ENCODE results near the gene BCKDHA. TPM values are rescaled to one million over a fixed set of nuclear protein-coding genes. Genes with fewer than 3 reads are reported as not detected.

BCKDHA gene
- total and polyA plus RNA-seq, 2 experiments from 2014 or later, result 30.3 to 39.6 TPM

DNA sequence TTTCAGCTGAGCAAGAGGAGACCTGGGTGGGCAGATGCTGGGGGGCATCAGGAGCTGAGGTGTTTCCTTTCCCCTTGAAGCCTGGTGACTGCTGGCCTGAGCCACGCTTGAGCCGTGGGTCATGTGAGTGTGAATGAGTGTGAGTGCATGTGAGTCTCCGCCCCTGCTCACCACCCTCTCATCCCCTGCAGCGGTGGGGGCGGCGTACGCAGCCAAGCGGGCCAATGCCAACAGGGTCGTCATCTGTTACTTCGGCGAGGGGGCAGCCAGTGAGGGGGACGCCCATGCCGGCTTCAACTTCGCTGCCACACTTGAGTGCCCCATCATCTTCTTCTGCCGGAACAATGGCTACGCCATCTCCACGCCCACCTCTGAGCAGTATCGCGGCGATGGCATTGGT, 24.4 kb downstream of the BCKDHA start:
- TF ChIP-seq, protein P1, sequence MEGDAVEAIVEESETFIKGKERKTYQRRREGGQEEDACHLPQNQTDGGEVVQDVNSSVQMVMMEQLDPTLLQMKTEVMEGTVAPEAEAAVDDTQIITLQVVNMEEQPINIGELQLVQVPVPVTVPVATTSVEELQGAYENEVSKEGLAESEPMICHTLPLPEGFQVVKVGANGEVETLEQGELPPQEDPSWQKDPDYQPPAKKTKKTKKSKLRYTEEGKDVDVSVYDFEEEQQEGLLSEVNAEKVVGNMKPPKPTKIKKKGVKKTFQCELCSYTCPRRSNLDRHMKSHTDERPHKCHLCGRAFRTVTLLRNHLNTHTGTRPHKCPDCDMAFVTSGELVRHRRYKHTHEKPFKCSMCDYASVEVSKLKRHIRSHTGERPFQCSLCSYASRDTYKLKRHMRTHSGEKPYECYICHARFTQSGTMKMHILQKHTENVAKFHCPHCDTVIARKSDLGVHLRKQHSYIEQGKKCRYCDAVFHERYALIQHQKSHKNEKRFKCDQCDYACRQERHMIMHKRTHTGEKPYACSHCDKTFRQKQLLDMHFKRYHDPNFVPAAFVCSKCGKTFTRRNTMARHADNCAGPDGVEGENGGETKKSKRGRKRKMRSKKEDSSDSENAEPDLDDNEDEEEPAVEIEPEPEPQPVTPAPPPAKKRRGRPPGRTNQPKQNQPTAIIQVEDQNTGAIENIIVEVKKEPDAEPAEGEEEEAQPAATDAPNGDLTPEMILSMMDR (IDR thresholded peaks at IDR 0.05; ENCODE audit: poor library complexity), result no peak
- TF ChIP-seq EZH2phosphoT487 (IDR thresholded peaks at IDR 0.05; ENCODE audit: low read depth, severe bottlenecking, unreplicated experiment) (no peak), EZH2 (IDR thresholded peaks at IDR 0.05; ENCODE audit: borderline replicate concordance) (no peak)
- H3K4me2 ChIP-seq, result no peak overlapping the region
- H3K79me2 ChIP-seq, result peaks cover 29% of the 10 kb centered on the region
- no peaks in the 10 kb centered on the region for H4K20me1 ChIP-seq (ENCODE audit: insufficient read depth, poor library complexity, severe bottlenecking)
- no peaks in the 10 kb centered on the region for H3K9me3 ChIP-seq (ENCODE audit: low read depth)
- no peaks in the 10 kb centered on the region for H3K27me3 ChIP-seq
- no peak overlapping the region for H2AFZ ChIP-seq
- H3K4me1 ChIP-seq (ENCODE audit: insufficient read depth), result peaks cover 11% of the 10 kb centered on the region
- H3K4me3 ChIP-seq, result no peak overlapping the region
- WGBS (ENCODE audit: low lambda C conversion rate, missing lambda C conversion rate), result 97% methylated on average over 14 of the region's 20 CpGs
- no peaks in the 10 kb centered on the region for H3K36me3 ChIP-seq (replicated peaks; ENCODE audit: insufficient read depth, low read depth)
- no peaks in the 10 kb centered on the region for H3K9me2 ChIP-seq (replicated peaks; ENCODE audit: insufficient read depth)
- H3K27ac ChIP-seq, result no peak overlapping the region
- no peak for DNase-seq (ENCODE audit: low spot score)

DNA sequence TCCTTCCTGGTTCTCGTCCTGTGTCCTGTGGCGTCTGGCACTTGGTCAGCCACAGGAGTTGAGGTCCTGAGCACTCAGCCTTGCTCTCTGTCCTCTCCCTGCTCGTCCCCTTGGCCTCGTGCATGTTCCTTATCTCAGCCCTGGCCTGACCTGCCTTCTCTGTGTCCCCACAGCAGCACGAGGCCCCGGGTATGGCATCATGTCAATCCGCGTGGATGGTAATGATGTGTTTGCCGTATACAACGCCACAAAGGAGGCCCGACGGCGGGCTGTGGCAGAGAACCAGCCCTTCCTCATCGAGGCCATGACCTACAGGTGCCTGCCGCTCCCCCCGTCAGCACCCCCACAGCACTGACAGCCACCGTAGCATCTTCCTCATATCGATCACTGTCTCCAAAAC, 24.8 kb downstream of the BCKDHA start:
- WGBS (ENCODE audit: low lambda C conversion rate, missing lambda C conversion rate), result 90% methylated on average over 18 of the region's 18 CpGs

DNA sequence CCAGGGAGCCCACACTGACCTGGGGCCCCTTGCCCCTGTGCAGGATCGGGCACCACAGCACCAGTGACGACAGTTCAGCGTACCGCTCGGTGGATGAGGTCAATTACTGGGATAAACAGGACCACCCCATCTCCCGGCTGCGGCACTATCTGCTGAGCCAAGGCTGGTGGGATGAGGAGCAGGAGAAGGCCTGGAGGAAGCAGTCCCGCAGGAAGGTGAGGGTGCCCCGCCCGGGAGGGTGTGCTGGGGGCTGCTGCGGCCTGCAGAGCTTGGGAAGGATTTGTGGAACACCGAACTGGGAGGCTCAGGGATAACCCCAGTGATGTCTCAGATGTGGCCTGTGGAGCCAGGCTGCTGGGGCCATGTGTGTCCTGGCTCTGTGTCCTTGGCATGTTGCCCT, 25.3 kb downstream of the BCKDHA start:
- H4K20me1 ChIP-seq (ENCODE audit: insufficient read depth, poor library complexity, severe bottlenecking), result no peaks in the 10 kb centered on the region
- H3K4me3 ChIP-seq, result no peak overlapping the region
- H3K9me3 ChIP-seq (ENCODE audit: low read depth), result no peaks in the 10 kb centered on the region
- TF ChIP-seq EZH2phosphoT487 (IDR thresholded peaks at IDR 0.05; ENCODE audit: low read depth, severe bottlenecking, unreplicated experiment), result no peak
- no peak for TF ChIP-seq EZH2 (IDR thresholded peaks at IDR 0.05; ENCODE audit: borderline replicate concordance)
- TF ChIP-seq, protein P1 (IDR thresholded peaks at IDR 0.05; ENCODE audit: poor library complexity), result no peak
- WGBS (ENCODE audit: low lambda C conversion rate, missing lambda C conversion rate), result 97% methylated on average over 12 of the region's 12 CpGs
- H2AFZ ChIP-seq, result no peak overlapping the region
- no peak overlapping the region for H3K4me2 ChIP-seq
- no peaks in the 10 kb centered on the region for H3K36me3 ChIP-seq (replicated peaks; ENCODE audit: insufficient read depth, low read depth)
- no peak for DNase-seq (ENCODE audit: low spot score)
- H3K27me3 ChIP-seq, result no peaks in the 10 kb centered on the region
- H3K79me2 ChIP-seq, result peaks cover 30% of the 10 kb centered on the region
- H3K9me2 ChIP-seq (replicated peaks; ENCODE audit: insufficient read depth), result no peaks in the 10 kb centered on the region
- no peak overlapping the region for H3K27ac ChIP-seq
- peaks cover 17% of the 10 kb centered on the region for H3K4me1 ChIP-seq (ENCODE audit: insufficient read depth)

More for the DNA sequence above, 24.8 kb downstream of the BCKDHA start:
- H3K4me3 ChIP-seq, result no peak overlapping the region
- no peaks in the 10 kb centered on the region for H3K9me2 ChIP-seq (replicated peaks; ENCODE audit: insufficient read depth)
- no peak overlapping the region for H2AFZ ChIP-seq
- H3K4me2 ChIP-seq, result no peak overlapping the region
- H3K79me2 ChIP-seq, result peaks cover 30% of the 10 kb centered on the region
- no peak overlapping the region for H3K27ac ChIP-seq
- no peaks in the 10 kb centered on the region for H4K20me1 ChIP-seq (ENCODE audit: insufficient read depth, poor library complexity, severe bottlenecking)
- H3K9me3 ChIP-seq (ENCODE audit: low read depth), result no peaks in the 10 kb centered on the region
- H3K27me3 ChIP-seq, result no peaks in the 10 kb centered on the region
- TF ChIP-seq EZH2phosphoT487 (IDR thresholded peaks at IDR 0.05; ENCODE audit: low read depth, severe bottlenecking, unreplicated experiment), result no peak
- peaks cover 12% of the 10 kb centered on the region for H3K4me1 ChIP-seq (ENCODE audit: insufficient read depth)
- H3K36me3 ChIP-seq (replicated peaks; ENCODE audit: insufficient read depth, low read depth), result no peaks in the 10 kb centered on the region
- no peak for DNase-seq (ENCODE audit: low spot score)

DNA sequence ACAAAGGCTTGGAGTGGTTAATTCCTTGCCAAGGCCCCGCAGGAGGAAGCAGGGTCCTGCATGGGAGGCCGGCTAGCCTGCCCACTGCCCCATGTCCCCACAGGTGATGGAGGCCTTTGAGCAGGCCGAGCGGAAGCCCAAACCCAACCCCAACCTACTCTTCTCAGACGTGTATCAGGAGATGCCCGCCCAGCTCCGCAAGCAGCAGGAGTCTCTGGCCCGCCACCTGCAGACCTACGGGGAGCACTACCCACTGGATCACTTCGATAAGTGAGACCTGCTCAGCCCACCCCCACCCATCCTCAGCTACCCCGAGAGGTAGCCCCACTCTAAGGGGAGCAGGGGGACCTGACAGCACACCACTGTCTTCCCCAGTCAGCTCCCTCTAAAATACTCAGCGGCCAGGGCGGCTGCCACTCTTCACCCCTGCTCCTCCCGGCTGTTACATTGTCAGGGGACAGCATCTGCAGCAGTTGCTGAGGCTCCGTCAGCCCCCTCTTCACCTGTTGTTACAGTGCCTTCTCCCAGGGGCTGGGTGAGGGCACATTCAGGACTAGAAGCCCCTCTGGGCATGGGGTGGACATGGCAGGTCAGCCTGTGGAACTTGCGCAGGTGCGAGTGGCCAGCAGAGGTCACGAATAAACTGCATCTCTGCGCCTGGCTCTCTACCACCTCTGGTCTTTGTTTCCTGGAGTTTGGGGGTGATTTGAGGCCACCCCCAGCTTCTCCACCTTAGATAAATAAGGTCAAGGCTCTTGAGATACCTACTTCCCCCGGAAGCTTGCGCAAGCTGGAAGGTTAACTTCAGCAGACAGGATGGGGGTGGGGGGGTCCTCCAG, 26.9 kb downstream of the BCKDHA start:
- Histone ChIP-seq H2AFZ (no peak overlapping the region), H3K36me3 (replicated peaks; ENCODE audit: insufficient read depth, low read depth) (no peaks in the 10 kb centered on the region), H3K27me3 (no peaks in the 10 kb centered on the region), H3K4me1 (ENCODE audit: insufficient read depth) (peaks cover 25% of the 10 kb centered on the region), H3K79me2 (peaks cover 41% of the 10 kb centered on the region), H3K4me3 (no peak overlapping the region), H4K20me1 (ENCODE audit: insufficient read depth, poor library complexity, severe bottlenecking) (no peaks in the 10 kb centered on the region), H3K9me3 (ENCODE audit: low read depth) (no peaks in the 10 kb centered on the region), H3K9me2 (replicated peaks; ENCODE audit: insufficient read depth) (no peaks in the 10 kb centered on the region), H3K4me2 (no peak overlapping the region), H3K27ac (no peak overlapping the region)
- TF ChIP-seq EZH2 (IDR thresholded peaks at IDR 0.05; ENCODE audit: borderline replicate concordance) (no peak), EZH2phosphoT487 (IDR thresholded peaks at IDR 0.05; ENCODE audit: low read depth, severe bottlenecking, unreplicated experiment) (no peak)
- TF ChIP-seq, protein P1 (IDR thresholded peaks at IDR 0.05; ENCODE audit: poor library complexity), result no peak
- no peak for DNase-seq (ENCODE audit: low spot score)
- WGBS (ENCODE audit: low lambda C conversion rate, missing lambda C conversion rate), result 91% methylated on average over 19 of the region's 21 CpGs

All from hepatocyte (in vitro differentiated cells).